Subcutaneous abdominal adipose tissue (tissue), 5 donors: ENCODE measurements around the gene ARHGEF4.
A peak's percentile ranks its signal among the peaks of the same experiment; 100 is the strongest.

ENCODE experiments used
- H3K27ac ChIP-seq: one replicate; pipeline ENCODE4 v1.7.0; 2013; ENCODE audit warnings: low read depth, mild to moderate bottlenecking, inconsistent platforms, low read length, moderate library complexity
- H3K27me3 ChIP-seq, 5 donors: one replicate each; pipeline ENCODE4 v1.7.0; 2013; ENCODE audit warnings: low read length in 5 of 5, inconsistent platforms in 1 of 5; ENCODE audit not compliant: control insufficient read depth in 5 of 5, insufficient read depth in 4 of 5
- H3K36me3 ChIP-seq, 5 donors: one replicate each; pipeline ENCODE4 v1.7.0; 2013; ENCODE audit warnings: low read length in 5 of 5; ENCODE audit not compliant: control insufficient read depth in 5 of 5, insufficient read depth in 5 of 5
- H3K4me1 ChIP-seq, 5 donors: one replicate each; pipeline ENCODE4 v1.7.0; 2013; ENCODE audit warnings: low read length in 5 of 5, mild to moderate bottlenecking in 3 of 5, moderate library complexity in 1 of 5; ENCODE audit not compliant: control insufficient read depth in 5 of 5, insufficient read depth in 5 of 5
- H3K4me3 ChIP-seq, 5 donors: one replicate each; pipeline ENCODE4 v1.7.0; 2013; ENCODE audit warnings: low read length in 5 of 5, low read depth in 1 of 5
- H3K9ac ChIP-seq, 5 donors: one replicate each; pipeline ENCODE4 v1.7.0; 2013; ENCODE audit warnings: low read length in 5 of 5, mild to moderate bottlenecking in 4 of 5, moderate library complexity in 3 of 5
- H3K9me3 ChIP-seq, 5 donors: one replicate each; pipeline ENCODE4 v1.7.0; 2013; ENCODE audit warnings: low read length in 5 of 5; ENCODE audit not compliant: control insufficient read depth in 5 of 5
- donor health status: healthy.
- donor health status: healthy.
- donor health status: healthy.
- donor health status: healthy.
- donor health status: healthy.

Gene ARHGEF4

GRCh38 chr2:131085646-131086045 lies 248.9 kb downstream of the ARHGEF4 start:
- H3K27ac ChIP-seq = no peak overlapping the region
- no peaks in the 10 kb centered on the region for H3K27me3 ChIP-seq
- no peaks in the 10 kb centered on the region for H3K9me3 ChIP-seq
- H3K4me1 ChIP-seq = peaks cover 0 to 11% (median 6%) of the 10 kb centered on the region in 5 donors
- peak overlapping the region in 2 of 5 donors; percentile 30 to 41 for H3K9ac ChIP-seq
- H3K36me3 ChIP-seq = peaks cover 9 to 54% (median 40%) of the 10 kb centered on the region in 5 donors
- H3K4me3 ChIP-seq = no peak overlapping the region

DNA sequence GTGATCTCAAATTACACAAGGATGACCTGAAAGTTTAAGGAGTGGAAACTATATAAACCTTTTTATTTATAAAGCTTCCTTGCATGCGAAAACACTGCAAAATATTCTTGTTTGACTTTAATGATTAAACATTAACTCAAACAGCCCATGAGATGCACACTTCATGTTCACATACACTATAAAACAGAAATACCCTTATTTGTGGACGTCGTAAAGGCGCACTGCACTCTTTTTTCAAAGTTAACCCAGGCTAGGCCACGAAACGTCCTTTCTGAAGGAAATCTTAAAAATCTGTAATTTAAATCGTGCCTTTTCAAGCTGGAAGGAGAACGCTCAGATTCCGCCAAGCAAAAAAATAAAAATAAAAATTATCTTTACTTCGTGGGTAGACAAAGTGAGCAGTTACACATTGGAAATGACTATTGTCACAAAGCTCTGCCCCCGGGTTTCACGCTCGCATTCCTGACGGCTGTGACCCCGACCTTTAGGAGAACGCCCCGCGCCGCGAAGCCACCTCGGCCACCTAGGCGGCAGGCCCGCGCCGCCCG lies 255.8 kb downstream of the ARHGEF4 start:
- Histone ChIP-seq H3K27ac (peak overlapping the region; percentile 88), H3K9ac (peak overlapping the region; percentile 82 to 92 (median 88)), H3K36me3 (peaks cover 4 to 15% (median 12%) of the 10 kb centered on the region in 5 donors), H3K9me3 (no peaks in the 10 kb centered on the region), H3K4me3 (peak overlapping the region; percentile 80 to 85 (median 85)), H3K27me3 (no peaks in the 10 kb centered on the region), H3K4me1 (peaks cover 0 to 21% (median 15%) of the 10 kb centered on the region in 5 donors)

DNA sequence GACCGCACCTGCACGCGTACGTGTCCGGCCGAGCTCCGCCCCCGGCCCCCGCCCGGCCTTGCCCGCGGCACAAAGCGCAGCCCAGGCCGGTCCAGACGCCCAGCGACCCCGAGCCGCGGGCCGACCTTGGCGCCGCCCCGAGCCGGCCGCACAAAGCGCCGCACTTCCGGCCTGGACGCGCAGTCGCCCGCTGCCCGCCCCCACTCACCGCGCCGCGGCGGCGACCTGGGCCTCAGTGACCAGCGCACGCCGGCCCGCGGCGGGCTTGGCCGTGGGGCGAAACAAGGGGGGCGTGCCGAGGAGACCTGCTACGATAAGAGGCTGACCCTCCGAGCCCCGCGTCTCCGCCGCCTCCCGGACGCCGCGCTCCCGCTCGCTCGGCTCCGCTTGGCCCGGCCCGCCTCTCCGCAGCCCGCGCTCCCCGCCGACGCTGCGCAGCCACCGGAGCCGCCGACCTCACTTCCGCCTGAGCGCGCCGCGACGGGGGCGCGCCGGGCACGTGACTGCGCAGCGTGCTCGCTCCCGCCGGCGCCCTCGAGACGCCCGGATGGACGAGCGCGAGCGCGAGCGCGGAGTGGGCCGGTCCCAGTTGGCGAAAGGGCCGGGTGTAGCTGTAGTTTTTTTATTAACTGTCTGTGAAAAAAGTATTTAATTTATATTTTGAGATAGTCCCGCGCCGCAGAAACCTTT lies 256.4 kb downstream of the ARHGEF4 start, which contains the start of gene FAM168B:
TSS of gene FAM168B (minus strand) at position 455 of the 690 bp plus-strand sequence. CDS start 10,814 bp downstream, outside the sequence.
- H3K27me3 ChIP-seq = no peaks in the 10 kb centered on the region
- peaks cover 0 to 21% (median 15%) of the 10 kb centered on the region in 5 donors for H3K4me1 ChIP-seq
- H3K36me3 ChIP-seq = peaks cover 4 to 9% (median 5%) of the 10 kb centered on the region in 5 donors
- H3K4me3 ChIP-seq = peak within 1 kb of the TSS; percentile 80 to 85 (median 85)
- peak within 1 kb of the TSS; percentile 88 for H3K27ac ChIP-seq
- no peaks in the 10 kb centered on the region for H3K9me3 ChIP-seq
- H3K9ac ChIP-seq = peak within 1 kb of the TSS; percentile 82 to 92 (median 88)

GRCh38 chr2:131093696-131094462 lies 257.2 kb downstream of the ARHGEF4 start:
- Histone ChIP-seq H3K9me3 (no peaks in the 10 kb centered on the region), H3K27ac (peak overlapping the region; percentile 88), H3K9ac (peak overlapping the region in 4 of 5 donors; percentile 72 to 92 (median 87)), H3K4me3 (peak overlapping the region; percentile 80 to 85 (median 82)), H3K27me3 (no peaks in the 10 kb centered on the region), H3K4me1 (peaks cover 0 to 21% (median 15%) of the 10 kb centered on the region in 5 donors), H3K36me3 (peaks cover 0 to 2% (median 0%) of the 10 kb centered on the region in 5 donors)

GRCh38 chr2:131094463-131095281 lies 258.0 kb downstream of the ARHGEF4 start:
- H3K4me3 ChIP-seq = peak overlapping the region in 2 of 5 donors; percentile 82 to 85
- no peak overlapping the region for H3K27ac ChIP-seq
- no peaks in the 10 kb centered on the region for H3K27me3 ChIP-seq
- H3K36me3 ChIP-seq = no peaks in the 10 kb centered on the region
- peaks cover 0 to 21% (median 15%) of the 10 kb centered on the region in 5 donors for H3K4me1 ChIP-seq
- H3K9ac ChIP-seq = peak overlapping the region in 1 of 5 donors; percentile 92
- no peaks in the 10 kb centered on the region for H3K9me3 ChIP-seq
